Retinal pigment epithelial cell (primary cell): Measurements from ENCODE around the gene VCAN.
A peak's percentile ranks its signal among the peaks of the same experiment; 100 is the strongest.

Experiments
- DNase-seq: peaks from one replicate; pipeline ENCODE4 v3.0.0-alpha.2; 2010; ENCODE audit warnings: low read depth
- H3K4me3 ChIP-seq: 2 replicates; pipeline ENCODE4 v1.5.1; 2011; ENCODE audit warnings: mild to moderate bottlenecking, low read length, control low read depth, moderate library complexity
- TF ChIP-seq, protein P1 (sequence below): conservative IDR thresholded peaks from 2 replicates; pipeline ENCODE4 v1.5.1; 2011; ENCODE audit warnings: low read depth, low read length, control low read depth, inconsistent platforms

Gene VCAN

DNA sequence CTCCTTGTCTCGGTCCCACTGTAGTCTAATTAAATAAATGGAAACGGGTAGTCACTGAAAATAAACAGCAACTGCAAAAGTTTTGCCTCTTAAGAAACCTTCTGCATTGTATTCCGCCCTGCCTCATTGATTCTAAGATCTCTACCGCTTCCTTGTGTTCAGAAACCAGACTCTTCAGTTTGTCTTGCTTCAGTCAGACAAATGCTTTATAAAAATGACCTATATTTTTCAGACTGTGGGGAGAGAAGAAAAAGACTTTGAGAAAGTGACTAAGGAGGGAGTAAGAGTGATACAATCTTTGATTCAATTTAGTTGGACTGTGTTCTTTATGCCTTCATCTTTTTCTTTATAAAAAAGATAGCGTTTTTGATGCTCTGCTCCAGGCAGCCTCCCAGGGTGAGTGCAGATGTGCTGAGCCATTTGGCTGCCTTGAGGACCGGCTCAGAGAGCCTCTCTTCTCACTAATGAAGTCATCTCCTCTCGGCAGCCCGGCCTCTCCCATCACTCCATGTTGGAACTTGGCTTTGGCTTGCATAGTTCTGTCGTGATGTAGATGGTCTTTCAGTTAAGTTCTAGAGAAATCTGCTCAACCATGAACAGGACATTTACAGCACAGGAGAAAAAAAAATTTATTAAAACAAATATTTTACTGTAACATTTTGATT is 4.0 kb upstream of the VCAN start:
- TF ChIP-seq, protein P1, sequence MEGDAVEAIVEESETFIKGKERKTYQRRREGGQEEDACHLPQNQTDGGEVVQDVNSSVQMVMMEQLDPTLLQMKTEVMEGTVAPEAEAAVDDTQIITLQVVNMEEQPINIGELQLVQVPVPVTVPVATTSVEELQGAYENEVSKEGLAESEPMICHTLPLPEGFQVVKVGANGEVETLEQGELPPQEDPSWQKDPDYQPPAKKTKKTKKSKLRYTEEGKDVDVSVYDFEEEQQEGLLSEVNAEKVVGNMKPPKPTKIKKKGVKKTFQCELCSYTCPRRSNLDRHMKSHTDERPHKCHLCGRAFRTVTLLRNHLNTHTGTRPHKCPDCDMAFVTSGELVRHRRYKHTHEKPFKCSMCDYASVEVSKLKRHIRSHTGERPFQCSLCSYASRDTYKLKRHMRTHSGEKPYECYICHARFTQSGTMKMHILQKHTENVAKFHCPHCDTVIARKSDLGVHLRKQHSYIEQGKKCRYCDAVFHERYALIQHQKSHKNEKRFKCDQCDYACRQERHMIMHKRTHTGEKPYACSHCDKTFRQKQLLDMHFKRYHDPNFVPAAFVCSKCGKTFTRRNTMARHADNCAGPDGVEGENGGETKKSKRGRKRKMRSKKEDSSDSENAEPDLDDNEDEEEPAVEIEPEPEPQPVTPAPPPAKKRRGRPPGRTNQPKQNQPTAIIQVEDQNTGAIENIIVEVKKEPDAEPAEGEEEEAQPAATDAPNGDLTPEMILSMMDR, result no peak
- no peak for DNase-seq
- no peak overlapping the region for H3K4me3 ChIP-seq

DNA sequence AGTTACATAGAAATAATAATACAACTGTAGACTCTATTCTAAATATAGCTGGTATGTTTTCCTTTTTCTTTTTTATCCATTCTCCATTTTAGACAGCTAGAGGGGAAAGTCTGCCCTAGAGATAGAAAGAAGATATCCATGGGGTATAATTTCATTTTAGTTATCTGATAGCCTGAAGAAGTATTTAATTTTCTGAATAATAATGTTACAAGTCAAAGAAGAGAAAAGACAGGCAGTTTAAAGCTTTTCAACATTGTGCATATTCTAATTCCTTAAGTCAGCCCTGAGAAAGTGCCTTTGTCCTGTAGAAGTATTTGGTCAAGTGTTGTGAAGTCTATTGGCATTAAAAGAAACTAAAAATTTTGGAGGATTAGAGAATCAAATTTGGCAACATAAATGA is 2.5 kb upstream of the VCAN start:
- DNase-seq, result no peak
- TF ChIP-seq, protein P1, result no peak
- H3K4me3 ChIP-seq, result no peak overlapping the region

DNA sequence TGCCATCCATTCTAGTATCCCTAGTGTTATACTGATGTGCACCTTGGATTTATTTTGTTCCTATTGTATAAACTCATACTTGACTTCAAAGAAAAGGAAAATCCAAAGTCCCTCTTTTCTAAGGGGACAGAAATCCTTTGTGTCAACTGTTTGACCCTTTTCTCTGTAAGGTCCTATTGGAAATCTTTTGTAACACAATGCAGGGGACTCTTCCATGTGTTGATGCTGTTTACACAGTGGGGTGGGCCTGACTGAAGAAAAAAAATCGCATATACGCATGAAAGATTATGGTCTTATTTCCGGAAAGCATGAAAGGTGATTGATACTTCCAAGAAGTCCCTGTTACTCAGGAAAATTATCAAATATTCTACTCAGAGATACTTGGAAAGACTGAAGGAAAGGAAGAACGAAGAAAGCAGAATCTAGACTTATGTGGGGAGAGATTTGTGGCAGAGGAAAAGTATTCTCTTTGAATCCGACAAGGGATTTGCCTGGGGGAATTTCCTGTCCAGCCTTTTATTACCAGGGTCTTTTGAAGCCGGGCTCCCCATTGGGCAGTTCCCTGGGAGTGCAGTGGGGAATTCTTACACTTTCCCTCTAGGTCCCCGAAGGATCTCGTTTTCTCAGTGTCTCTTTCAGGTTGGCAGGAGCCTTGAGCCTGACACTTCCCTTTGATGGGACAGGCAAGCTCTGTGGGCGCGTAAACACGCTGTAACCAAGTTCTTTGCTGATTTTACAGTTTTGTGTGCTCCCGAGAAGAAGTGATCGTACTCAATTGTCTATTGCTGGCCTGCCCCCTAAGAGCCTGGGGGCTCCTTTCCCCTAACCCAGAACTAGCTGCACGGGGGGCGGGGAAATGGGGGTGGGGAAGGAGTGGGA is 779 bp upstream of the VCAN start:
- no peak for DNase-seq
- H3K4me3 ChIP-seq, result peak overlapping the region; percentile 76
- TF ChIP-seq, protein P1, result no peak

DNA sequence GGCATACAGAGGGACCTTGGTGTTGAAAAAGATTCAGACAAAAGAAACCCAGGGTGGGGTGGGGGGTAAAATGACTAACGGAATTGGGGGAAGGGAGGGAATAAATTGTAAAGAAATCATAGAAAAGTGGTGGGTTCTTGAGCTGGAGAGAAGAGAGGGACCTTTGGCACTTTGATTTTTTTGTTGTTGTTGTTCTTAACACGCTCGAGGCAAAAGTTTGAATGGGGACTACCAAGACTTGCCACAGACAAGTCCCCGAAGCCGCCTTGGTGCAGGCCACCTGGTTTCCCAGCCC is 616 bp downstream of the VCAN start:
- TF ChIP-seq, protein P1, result no peak
- H3K4me3 ChIP-seq, result peak overlapping the region; percentile 76
- no peak for DNase-seq

DNA sequence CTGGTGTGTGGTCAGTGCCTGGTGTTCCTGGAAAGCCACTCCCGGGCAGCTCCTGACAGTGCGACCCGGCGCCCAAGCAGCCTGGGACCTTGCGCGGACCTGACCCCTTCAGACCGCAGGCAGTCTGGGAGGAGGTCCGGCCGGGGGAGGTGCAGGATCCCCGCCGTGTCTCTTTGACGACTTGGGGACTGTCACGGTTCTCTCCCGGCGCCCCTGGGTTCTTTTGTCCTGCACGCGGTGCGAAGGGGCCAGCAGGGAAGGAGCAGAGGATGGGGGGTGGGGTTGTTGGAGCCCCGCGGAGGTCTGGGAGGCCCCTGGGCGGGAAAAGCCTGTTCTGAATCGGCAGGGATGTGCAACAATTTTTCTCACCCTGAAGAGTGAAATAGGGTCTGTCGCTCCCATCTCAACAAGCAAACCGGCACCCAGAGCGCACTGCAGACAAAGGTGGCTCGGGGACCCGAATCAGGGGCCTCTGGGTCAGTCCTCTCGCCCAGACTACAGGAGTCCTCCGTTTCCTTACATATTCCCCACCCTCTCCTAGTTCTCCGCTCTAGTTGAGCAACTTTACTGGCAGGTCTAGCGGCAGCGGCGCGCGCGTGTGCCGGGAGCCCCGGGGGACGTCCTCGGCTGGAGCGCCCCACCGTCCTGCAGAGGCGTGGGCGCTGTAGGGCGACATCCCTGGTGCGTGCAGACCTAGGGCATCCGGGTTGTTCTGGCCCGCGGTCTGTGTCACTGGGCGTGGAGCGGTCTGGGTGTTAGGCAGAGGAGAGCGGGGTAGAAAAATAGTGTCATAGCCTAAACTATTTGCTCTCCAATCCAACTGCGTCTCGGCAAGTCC is 1.2 kb downstream of the VCAN start:
- no peak for DNase-seq
- H3K4me3 ChIP-seq, result peak overlapping the region; percentile 76

DNA sequence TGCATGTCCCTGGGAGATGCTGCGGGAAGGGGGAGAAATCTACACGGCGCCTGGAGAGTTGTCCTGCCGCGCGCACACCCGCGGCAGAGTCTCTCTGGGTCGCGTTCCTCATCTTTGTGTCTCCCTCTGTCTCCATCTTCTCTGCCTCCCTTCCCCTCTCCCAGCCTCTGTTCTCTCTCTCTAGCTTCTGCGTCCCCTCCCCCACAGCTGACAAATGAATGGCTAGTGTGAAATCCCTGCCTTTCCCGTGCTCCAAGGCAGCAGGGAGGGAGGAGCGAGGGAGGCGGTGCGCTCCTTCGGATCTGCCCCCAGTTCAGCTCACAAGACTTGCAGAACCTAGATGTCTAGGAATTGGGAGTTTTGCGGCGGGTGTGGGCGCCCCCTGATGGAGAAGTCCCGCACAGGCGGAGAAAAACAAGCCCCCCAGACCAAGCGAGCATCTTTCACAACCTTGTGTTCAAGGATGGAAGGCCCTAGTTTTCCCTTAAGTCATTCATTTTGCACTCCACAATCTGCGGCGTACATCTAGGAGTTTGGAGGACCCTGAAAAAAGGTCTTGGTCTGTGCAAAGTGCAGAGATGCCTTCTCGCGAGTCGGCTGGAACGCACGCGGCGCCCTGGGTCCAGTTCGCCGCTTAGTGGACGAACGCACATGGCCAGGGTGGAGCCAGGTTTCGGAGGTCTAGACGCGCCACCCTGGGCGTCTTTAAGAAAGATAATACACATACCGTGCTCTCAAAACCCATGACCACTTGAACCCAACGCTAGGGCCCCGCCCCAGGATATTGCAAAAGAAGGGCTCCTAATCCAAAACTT is 2.0 kb downstream of the VCAN start:
- TF ChIP-seq, protein P1, result peak; percentile 84
- peak overlapping the region; percentile 76 for H3K4me3 ChIP-seq
- peak; percentile 92 for DNase-seq

More for the DNA sequence above, 1.2 kb downstream of the VCAN start:
- TF ChIP-seq, protein P1, result no peak
